ENCODE measurements around the gene PNPT1.
"Not testable (repeated sequence)": the region's sequence is repeated elsewhere in the genome, so short reads cannot be mapped to it uniquely, and the experiment has no call there.

Gene PNPT1

GRCh38 chr2:55604027-55604565, 89.5 kb downstream of the PNPT1 start:
- POLR2A ChIA-PET (ENCODE audit: low non-redundant PET): no interaction called here
- no peak for DNase-seq (ENCODE audit: low spot score)
- H3K27ac ChIP-seq: no peak overlapping the region
- no peak for TF ChIP-seq CTCF (conservative IDR thresholded peaks at IDR 0.05; ENCODE audit: low read depth)
- CTCF ChIA-PET: no interaction called here

GRCh38 chr2:55601849-55602248, 91.8 kb downstream of the PNPT1 start:
- ChIA-PET CTCF (no interaction called here), POLR2A (ENCODE audit: low non-redundant PET) (no interaction called here)
- no peak for DNase-seq (ENCODE audit: low spot score)
- no peak overlapping the region for H3K27ac ChIP-seq
- no peak for TF ChIP-seq CTCF (conservative IDR thresholded peaks at IDR 0.05; ENCODE audit: low read depth)

- ChIA-PET POLR2A (ENCODE audit: low non-redundant PET) (no interaction called here), CTCF (no interaction called here)
- no peak for TF ChIP-seq CTCF (conservative IDR thresholded peaks at IDR 0.05; ENCODE audit: low read depth)
- no peak overlapping the region for H3K27ac ChIP-seq
- no peak for DNase-seq (ENCODE audit: low spot score)
Observed at GRCh38 chr2:55598056-55598795, 95.4 kb downstream of the PNPT1 start.

- DNase-seq (ENCODE audit: low spot score); POLR2A ChIA-PET (ENCODE audit: low non-redundant PET); CTCF ChIA-PET; H3K27ac ChIP-seq: not testable (repeated sequence)
Observed at GRCh38 chr2:55596795-55597194, 96.8 kb downstream of the PNPT1 start.

- ChIA-PET POLR2A (ENCODE audit: low non-redundant PET) (no interaction called here), CTCF (interaction anchor here (0.7 kb wide), 1 partner anchor 58 kb away, joined by 3 read pairs; no protein-coding TSS in a partner anchor)
- no peak overlapping the region for H3K27ac ChIP-seq
- DNase-seq (ENCODE audit: low spot score): no peak
- TF ChIP-seq CTCF (conservative IDR thresholded peaks at IDR 0.05; ENCODE audit: low read depth): no peak
Observed at GRCh38 chr2:55595536-55595935, 98.1 kb downstream of the PNPT1 start.

GRCh38 chr2:55592130-55592529, 101.5 kb downstream of the PNPT1 start:
- no peak overlapping the region for H3K27ac ChIP-seq
- POLR2A ChIA-PET (ENCODE audit: low non-redundant PET): no interaction called here
- no peak for TF ChIP-seq CTCF (conservative IDR thresholded peaks at IDR 0.05; ENCODE audit: low read depth)
- DNase-seq (ENCODE audit: low spot score): no peak
- CTCF ChIA-PET: no interaction called here

GRCh38 chr2:55590810-55591440, 102.7 kb downstream of the PNPT1 start:
- peak; percentile 90 for DNase-seq (ENCODE audit: low spot score)
- TF ChIP-seq CTCF (conservative IDR thresholded peaks at IDR 0.05; ENCODE audit: low read depth): no peak
- peak overlapping the region; percentile 75 for H3K27ac ChIP-seq
- POLR2A ChIA-PET (ENCODE audit: low non-redundant PET): no interaction called here
- CTCF ChIA-PET: no interaction called here
